HepG2 (cell line): Measurements from ENCODE around the gene RERE. TPM values are rescaled to one million over a fixed set of nuclear protein-coding genes. Genes with fewer than 3 reads are reported as not detected.

Experiments
- ATAC-seq: fragments of 200-7000 bp; cut with Tn5 transposase; 3 replicates; pipeline ENCODE4 v1.9.1; 2020; ENCODE audit warnings: mild to moderate bottlenecking, moderate library complexity
- BruUV-seq: library from RNA; stranded (reverse); fragments of 400-500 nt; replicated peaks from 2 replicates; lab custom pipeline; 2021; lab: Mats Ljungman, UMichigan
- CTCF ChIA-PET: fragments of 300-600 bp; formaldehyde crosslinking; extraction: SDS; loops from one replicate; lab custom pipeline; 2021; ENCODE audit warnings: low total read pairs, inconsistent platforms, low intra/inter-chr PET ratio; lab: Yijun Ruan, JAX
- POLR2A ChIA-PET: fragments of 350-600 bp; sonication (Branson Sonifier 250); formaldehyde crosslinking; loops from one replicate; lab custom pipeline; 2020; ENCODE audit warnings: antibody characterized with exemption, inconsistent platforms; lab: Yijun Ruan, JAX
- DNase-seq: peaks from one replicate; pipeline ENCODE4 v3.0.0-alpha.2; 2015; ENCODE audit warnings: low spot score
- FAIRE-seq: peaks from 3 replicates; lab custom pipeline; 2011; peaks lifted over from hg19 to GRCh38; lab: Jason Lieb, UNC
- H2AFZ ChIP-seq: one replicate; pipeline ENCODE4 v1.6.1; 2011; ENCODE audit warnings: low read length, inconsistent platforms
- H3K27ac ChIP-seq: fragments of 300-600 bp; 3 replicates; pipeline ENCODE4 v1.8.0; 2011; ENCODE audit warnings: mixed run types, mild to moderate bottlenecking, mixed read lengths, low read length, inconsistent platforms; ENCODE audit not compliant: insufficient read depth; ENCODE audit errors: extremely low read length
- H3K27me3 ChIP-seq, 2 experiments: fragments of 200-600 bp in 1 of 2; 2 replicates in 1 of 2; 3 replicates in 1 of 2; pipeline versions ENCODE4 v1.6.0 to v1.8.0; 2011; ENCODE audit warnings: low read length in 2 of 2, mild to moderate bottlenecking in 2 of 2, moderate library complexity in 2 of 2, inconsistent platforms in 1 of 2; ENCODE audit not compliant: insufficient read depth in 2 of 2, control insufficient read depth in 1 of 2
- H3K36me3 ChIP-seq, 2 experiments: fragments of 200-600 bp in 1 of 2; replicated peaks in 1 of 2; 2 replicates in 1 of 2; 3 replicates in 1 of 2; pipeline versions ENCODE4 v1.5.1 to v1.8.0; 2011; ENCODE audit warnings: low read length in 2 of 2, inconsistent platforms in 1 of 2; ENCODE audit not compliant: insufficient read depth in 2 of 2, control insufficient read depth in 1 of 2
- H3K4me1 ChIP-seq: 2 replicates; pipeline ENCODE4 v1.5.1; 2012; ENCODE audit warnings: low read length, inconsistent platforms; ENCODE audit not compliant: insufficient read depth
- H3K4me2 ChIP-seq: 2 replicates; pipeline ENCODE4 v1.6.0; 2011; ENCODE audit warnings: low read depth, low read length, inconsistent platforms
- H3K4me3 ChIP-seq, 3 experiments: fragments of 200-600 bp in 1 of 3; sonication (generic), shearing (Covaris generic) in 1 of 3; replicated peaks in 1 of 3; 2 replicates each; pipeline ENCODE4 v1.5.1; 2011 to 2016; ENCODE audit warnings: low read length in 3 of 3, inconsistent platforms in 2 of 3, low read depth in 2 of 3, mild to moderate bottlenecking in 2 of 3, control low read depth in 1 of 3, mixed read lengths in 1 of 3; ENCODE audit not compliant: insufficient read depth in 1 of 3
- H3K79me2 ChIP-seq: one replicate; pipeline ENCODE4 v1.6.1; 2011; ENCODE audit warnings: low read length, inconsistent platforms; ENCODE audit not compliant: insufficient read depth
- H3K9ac ChIP-seq: 2 replicates; pipeline ENCODE4 v1.6.0; 2011; ENCODE audit warnings: mild to moderate bottlenecking, low read depth, low read length, inconsistent platforms; ENCODE audit not compliant: insufficient read depth
- H3K9me3 ChIP-seq: 2 replicates; pipeline ENCODE4 v1.5.1; 2012; ENCODE audit warnings: mild to moderate bottlenecking, low read length
- H4K20me1 ChIP-seq: 2 replicates; pipeline ENCODE4 v1.6.0; 2011; ENCODE audit warnings: inconsistent platforms, mild to moderate bottlenecking, low read length, moderate library complexity; ENCODE audit not compliant: insufficient read depth
- KAT2B ChIP-seq: fragments of 150-350 bp; IDR thresholded peaks from 2 replicates; pipeline ENCODE4 v1.6.1; 2014; ENCODE audit warnings: low read depth, low read length, borderline replicate concordance
- REXO4 ChIP-seq: sonication (generic); formaldehyde crosslinking; IDR thresholded peaks from 2 replicates; pipeline ENCODE4 v1.8.0; 2022; ENCODE audit warnings: missing genetic modification reagents, mild to moderate bottlenecking, borderline replicate concordance
- SALL2 ChIP-seq: sonication (generic); formaldehyde crosslinking; IDR thresholded peaks from 2 replicates; pipeline ENCODE4 v1.8.1; 2023; ENCODE audit warnings: mild to moderate bottlenecking, missing genetic modification reagents, inconsistent platforms
- SAP130 ChIP-seq: IDR thresholded peaks from 2 replicates; pipeline ENCODE4 v1.6.1; 2016; ENCODE audit warnings: low read depth
- SOX6 ChIP-seq, 2 experiments: fragments of 450-650 bp in 1 of 2; sonication (generic) in 1 of 2; formaldehyde crosslinking in 1 of 2; IDR thresholded peaks; 2 replicates each; pipeline versions ENCODE4 v1.4.0 to v1.6.1; 2017 to 2020; ENCODE audit warnings: antibody characterized with exemption in 1 of 2, mild to moderate bottlenecking in 1 of 2, missing genetic modification reagents in 1 of 2
- ZBTB38 ChIP-seq: sonication (generic); formaldehyde crosslinking; IDR thresholded peaks from 2 replicates; pipeline ENCODE4 v1.5.1; 2020; ENCODE audit warnings: mild to moderate bottlenecking, missing genetic modification reagents
- ZNF143 ChIP-seq: sonication (generic); formaldehyde crosslinking; IDR thresholded peaks from 2 replicates; pipeline ENCODE4 v1.4.0; 2020; ENCODE audit warnings: missing genetic modification reagents
- ZNF160 ChIP-seq: sonication (generic); formaldehyde crosslinking; IDR thresholded peaks from 2 replicates; pipeline ENCODE4 v1.8.0; 2022; ENCODE audit warnings: mild to moderate bottlenecking, inconsistent platforms, missing genetic modification reagents
- ZNF552 ChIP-seq: sonication (generic); formaldehyde crosslinking; IDR thresholded peaks from 2 replicates; pipeline ENCODE4 v1.9.0; 2022; ENCODE audit warnings: missing genetic modification reagents, mild to moderate bottlenecking, borderline replicate concordance
- ZNF614 ChIP-seq: IDR thresholded peaks from 2 replicates; pipeline ENCODE4 v1.6.1; 2018; ENCODE audit warnings: missing biosample characterization, missing genetic modification reagents, inconsistent platforms, borderline replicate concordance
- WGBS: methylation state at CpG from one replicate; pipeline ENCODE4 v1.1.6; 2017; ENCODE audit warnings: low lambda C conversion rate; 5-methylcytosine and 5-hydroxymethylcytosine counted together
- in situ Hi-C: cut with HindIII; loops from 2 replicates; pipeline ENCODE4 v1.10.0; 2017; ENCODE audit warnings: low pct_unique_long_range_greater_than_20kb; ENCODE audit not compliant: extremely low pct_ligation_motif_present
- intact Hi-C: fragments of 100-400 bp; cut with micrococcal nuclease; formaldehyde crosslinking; loops from one replicate; pipeline ENCODE4 v1.10.0; 2022; ENCODE audit not compliant: unreplicated experiment
- polyA plus RNA-seq, 8 experiments: library from polyadenylated mRNA; depleted of rRNA in 3 of 8; stranded (reverse) in 7 of 8; unstranded in 1 of 8; fragments of >200 nt; fragmentation: Illumina TruSeq in 4 of 8; extraction: Trizol in 4 of 8; gene quantifications; 2 replicates each; pipeline versions ENCODE4 v1.2.1 to v1.2.3, GENCODE V29; 2011 to 2016; ENCODE audit warnings: low read depth in 4 of 8, missing spikeins in 1 of 8, mixed read lengths in 1 of 8; ENCODE audit not compliant: insufficient read depth in 1 of 8
- total RNA-seq, 5 experiments: library from RNA; depleted of rRNA; stranded (reverse); fragments of >200 nt; fragmentation: Illumina TruSeq; extraction: Trizol; gene quantifications; 2 replicates each; pipeline ENCODE4 v1.2.3, GENCODE V29; 2016; ENCODE audit warnings: low read depth in 1 of 5
- TF ChIP-seq, protein P1 (sequence below): sonication (generic); formaldehyde crosslinking; IDR thresholded peaks from 2 replicates; pipeline ENCODE4 v1.4.0; 2020; ENCODE audit warnings: mild to moderate bottlenecking, missing genetic modification reagents
- TF ChIP-seq, protein P2 (sequence below): sonication (generic); formaldehyde crosslinking; IDR thresholded peaks from 2 replicates; pipeline ENCODE4 v1.4.0; 2020; ENCODE audit warnings: missing genetic modification reagents, borderline replicate concordance
- TF ChIP-seq, protein P3 (sequence below): sonication (generic); formaldehyde crosslinking; IDR thresholded peaks from 2 replicates; pipeline ENCODE4 v1.4.0; 2020; ENCODE audit warnings: missing genetic modification reagents

Gene RERE
- total and polyA plus RNA-seq, 2 of the 13 experiments (the other 11 are each of a cell fraction or from before 2014, with no cell fraction given): 18.3 to 21.9 TPM

DNA sequence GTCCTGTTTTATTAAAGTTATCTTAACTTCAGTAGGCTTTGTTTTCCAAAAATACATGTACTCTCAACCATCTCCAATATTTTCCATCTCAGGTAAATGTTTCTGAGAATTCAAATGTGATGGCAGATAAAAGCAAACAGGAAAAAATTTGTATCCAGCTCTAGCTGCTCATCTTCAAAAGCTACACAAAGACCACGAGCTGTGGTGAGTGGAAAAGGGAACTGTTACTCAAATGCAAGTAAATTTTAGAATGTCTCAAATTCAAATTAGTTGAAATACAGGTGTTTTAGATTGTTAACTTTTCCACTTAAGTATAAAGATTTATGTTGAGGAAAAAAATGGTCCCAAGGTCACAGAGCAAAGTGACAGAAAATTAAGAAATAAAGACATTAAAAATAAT is 283.5 kb downstream of the RERE start:
- intact Hi-C loops: no loop called here

More for the DNA sequence above, 283.5 kb downstream of the RERE start:
- ChIA-PET POLR2A (no interaction called here), CTCF (no interaction called here)
- peaks cover 5% of the 10 kb centered on the region for H3K79me2 ChIP-seq
- H3K9me3 ChIP-seq: no peaks in the 10 kb centered on the region
- H3K27me3 ChIP-seq: no peaks in the 10 kb centered on the region
- no peak overlapping the region for H2AFZ ChIP-seq
- no peak for ATAC-seq
- no peak overlapping the region for H3K4me3 ChIP-seq
- H3K36me3 ChIP-seq: peaks cover 14 to 35% of the 10 kb centered on the region in 2 experiments
- no TSS peak for BruUV-seq
- no peak for FAIRE-seq
- H3K9ac ChIP-seq: no peak overlapping the region
- H3K27ac ChIP-seq: no peak overlapping the region
- in situ Hi-C loops: no loop called here
- no peak overlapping the region for H3K4me2 ChIP-seq
- peaks cover 17% of the 10 kb centered on the region; the same call in 1 of the 2 replicates for H4K20me1 ChIP-seq
- TF ChIP-seq ZNF614 (no peak), SOX6 (IDR thresholded peaks at IDR 0.05) (no peak), SOX6 (CRISPR knock-in tag; IDR thresholded peaks at IDR 0.05) (no peak), ZNF552 (CRISPR knock-in tag) (no peak), ZBTB38 (CRISPR knock-in tag) (no peak), ZNF143 (CRISPR knock-in tag) (no peak), KAT2B (no peak), SAP130 (CRISPR knock-in tag) (no peak), REXO4 (CRISPR knock-in tag) (no peak), ZNF160 (no peak), SALL2 (CRISPR knock-in tag) (no peak)
- TF ChIP-seq, protein P1, sequence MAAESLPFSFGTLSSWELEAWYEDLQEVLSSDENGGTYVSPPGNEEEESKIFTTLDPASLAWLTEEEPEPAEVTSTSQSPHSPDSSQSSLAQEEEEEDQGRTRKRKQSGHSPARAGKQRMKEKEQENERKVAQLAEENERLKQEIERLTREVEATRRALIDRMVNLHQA (CRISPR knock-in tag): no peak
- TF ChIP-seq, protein P2, sequence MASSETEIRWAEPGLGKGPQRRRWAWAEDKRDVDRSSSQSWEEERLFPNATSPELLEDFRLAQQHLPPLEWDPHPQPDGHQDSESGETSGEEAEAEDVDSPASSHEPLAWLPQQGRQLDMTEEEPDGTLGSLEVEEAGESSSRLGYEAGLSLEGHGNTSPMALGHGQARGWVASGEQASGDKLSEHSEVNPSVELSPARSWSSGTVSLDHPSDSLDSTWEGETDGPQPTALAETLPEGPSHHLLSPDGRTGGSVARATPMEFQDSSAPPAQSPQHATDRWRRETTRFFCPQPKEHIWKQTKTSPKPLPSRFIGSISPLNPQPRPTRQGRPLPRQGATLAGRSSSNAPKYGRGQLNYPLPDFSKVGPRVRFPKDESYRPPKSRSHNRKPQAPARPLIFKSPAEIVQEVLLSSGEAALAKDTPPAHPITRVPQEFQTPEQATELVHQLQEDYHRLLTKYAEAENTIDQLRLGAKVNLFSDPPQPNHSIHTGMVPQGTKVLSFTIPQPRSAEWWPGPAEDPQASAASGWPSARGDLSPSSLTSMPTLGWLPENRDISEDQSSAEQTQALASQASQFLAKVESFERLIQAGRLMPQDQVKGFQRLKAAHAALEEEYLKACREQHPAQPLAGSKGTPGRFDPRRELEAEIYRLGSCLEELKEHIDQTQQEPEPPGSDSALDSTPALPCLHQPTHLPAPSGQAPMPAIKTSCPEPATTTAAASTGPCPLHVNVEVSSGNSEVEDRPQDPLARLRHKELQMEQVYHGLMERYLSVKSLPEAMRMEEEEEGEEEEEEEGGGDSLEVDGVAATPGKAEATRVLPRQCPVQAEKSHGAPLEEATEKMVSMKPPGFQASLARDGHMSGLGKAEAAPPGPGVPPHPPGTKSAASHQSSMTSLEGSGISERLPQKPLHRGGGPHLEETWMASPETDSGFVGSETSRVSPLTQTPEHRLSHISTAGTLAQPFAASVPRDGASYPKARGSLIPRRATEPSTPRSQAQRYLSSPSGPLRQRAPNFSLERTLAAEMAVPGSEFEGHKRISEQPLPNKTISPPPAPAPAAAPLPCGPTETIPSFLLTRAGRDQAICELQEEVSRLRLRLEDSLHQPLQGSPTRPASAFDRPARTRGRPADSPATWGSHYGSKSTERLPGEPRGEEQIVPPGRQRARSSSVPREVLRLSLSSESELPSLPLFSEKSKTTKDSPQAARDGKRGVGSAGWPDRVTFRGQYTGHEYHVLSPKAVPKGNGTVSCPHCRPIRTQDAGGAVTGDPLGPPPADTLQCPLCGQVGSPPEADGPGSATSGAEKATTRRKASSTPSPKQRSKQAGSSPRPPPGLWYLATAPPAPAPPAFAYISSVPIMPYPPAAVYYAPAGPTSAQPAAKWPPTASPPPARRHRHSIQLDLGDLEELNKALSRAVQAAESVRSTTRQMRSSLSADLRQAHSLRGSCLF: no peak
- TF ChIP-seq, protein P3, sequence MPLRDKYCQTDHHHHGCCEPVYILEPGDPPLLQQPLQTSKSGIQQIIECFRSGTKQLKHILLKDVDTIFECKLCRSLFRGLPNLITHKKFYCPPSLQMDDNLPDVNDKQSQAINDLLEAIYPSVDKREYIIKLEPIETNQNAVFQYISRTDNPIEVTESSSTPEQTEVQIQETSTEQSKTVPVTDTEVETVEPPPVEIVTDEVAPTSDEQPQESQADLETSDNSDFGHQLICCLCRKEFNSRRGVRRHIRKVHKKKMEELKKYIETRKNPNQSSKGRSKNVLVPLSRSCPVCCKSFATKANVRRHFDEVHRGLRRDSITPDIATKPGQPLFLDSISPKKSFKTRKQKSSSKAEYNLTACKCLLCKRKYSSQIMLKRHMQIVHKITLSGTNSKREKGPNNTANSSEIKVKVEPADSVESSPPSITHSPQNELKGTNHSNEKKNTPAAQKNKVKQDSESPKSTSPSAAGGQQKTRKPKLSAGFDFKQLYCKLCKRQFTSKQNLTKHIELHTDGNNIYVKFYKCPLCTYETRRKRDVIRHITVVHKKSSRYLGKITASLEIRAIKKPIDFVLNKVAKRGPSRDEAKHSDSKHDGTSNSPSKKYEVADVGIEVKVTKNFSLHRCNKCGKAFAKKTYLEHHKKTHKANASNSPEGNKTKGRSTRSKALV (CRISPR knock-in tag): no peak
- peaks cover 20% of the 10 kb centered on the region for H3K4me1 ChIP-seq
- DNase-seq: no peak
- WGBS: 100% methylated on average over 1 of the region's 1 CpG
